SK-N-SH treated with all-trans-retinoic acid at 6 μM for 48 hours (cell line): ENCODE results near the gene GBF1.

Experiments
- CREB5 ChIP-seq: fragments of 250-450 bp; sonication (Bioruptor Pico); IDR thresholded peaks from 2 replicates; pipeline ENCODE4 v1.5.1; 2020; ENCODE audit warnings: low read depth, mild to moderate bottlenecking, moderate library complexity
- CSDC2 ChIP-seq: fragments of 250-450 bp; sonication (Bioruptor Pico); IDR thresholded peaks from 2 replicates; pipeline ENCODE4 v1.5.0; 2020; ENCODE audit warnings: mild to moderate bottlenecking, moderate library complexity
- SNAI2 ChIP-seq: fragments of 250-450 bp; sonication (Bioruptor Pico); IDR thresholded peaks from 2 replicates; pipeline ENCODE4 v1.5.0; 2020; ENCODE audit warnings: mild to moderate bottlenecking, moderate library complexity
- ZFP30 ChIP-seq: fragments of 450-650 bp; formaldehyde crosslinking; IDR thresholded peaks from 2 replicates; pipeline ENCODE4 v1.5.0; 2022; ENCODE audit warnings: mild to moderate bottlenecking, moderate library complexity
- TF ChIP-seq, protein P1 (sequence below): fragments of 250-450 bp; sonication (Bioruptor Pico); IDR thresholded peaks from 2 replicates; pipeline ENCODE4 v1.8.0; 2020; ENCODE audit warnings: mild to moderate bottlenecking, moderate library complexity, borderline replicate concordance

- no peak for TF ChIP-seq ZFP30
- no peak for TF ChIP-seq SNAI2 (CRISPR knock-in tag)
- TF ChIP-seq, protein P1, sequence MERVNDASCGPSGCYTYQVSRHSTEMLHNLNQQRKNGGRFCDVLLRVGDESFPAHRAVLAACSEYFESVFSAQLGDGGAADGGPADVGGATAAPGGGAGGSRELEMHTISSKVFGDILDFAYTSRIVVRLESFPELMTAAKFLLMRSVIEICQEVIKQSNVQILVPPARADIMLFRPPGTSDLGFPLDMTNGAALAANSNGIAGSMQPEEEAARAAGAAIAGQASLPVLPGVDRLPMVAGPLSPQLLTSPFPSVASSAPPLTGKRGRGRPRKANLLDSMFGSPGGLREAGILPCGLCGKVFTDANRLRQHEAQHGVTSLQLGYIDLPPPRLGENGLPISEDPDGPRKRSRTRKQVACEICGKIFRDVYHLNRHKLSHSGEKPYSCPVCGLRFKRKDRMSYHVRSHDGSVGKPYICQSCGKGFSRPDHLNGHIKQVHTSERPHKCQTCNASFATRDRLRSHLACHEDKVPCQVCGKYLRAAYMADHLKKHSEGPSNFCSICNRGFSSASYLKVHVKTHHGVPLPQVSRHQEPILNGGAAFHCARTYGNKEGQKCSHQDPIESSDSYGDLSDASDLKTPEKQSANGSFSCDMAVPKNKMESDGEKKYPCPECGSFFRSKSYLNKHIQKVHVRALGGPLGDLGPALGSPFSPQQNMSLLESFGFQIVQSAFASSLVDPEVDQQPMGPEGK = no peak
- TF ChIP-seq CREB5 (CRISPR knock-in tag) = no peak
- no peak for TF ChIP-seq CSDC2
These were observed 81.7 kb downstream of the GBF1 start for GRCh38 chr10:102327002-102327401.
